GM23338 (cell line): ENCODE results near the gene ZFC3H1. TPM values are rescaled to one million over a fixed set of nuclear protein-coding genes. Genes with fewer than 3 reads are reported as not detected.

Source experiments
- ATAC-seq: fragments of 200-7000 bp; cut with Tn5 transposase; 3 replicates; pipeline ENCODE4 v1.9.1; 2020
- DNase-seq: peaks from one replicate; pipeline ENCODE4 v3.0.0-alpha.2; 2015; ENCODE audit warnings: low spot score
- H2AFZ ChIP-seq: fragments of 200-600 bp; sonication (generic); 2 replicates; pipeline ENCODE4 v1.8.0; 2016; ENCODE audit warnings: antibody characterized with exemption, mild to moderate bottlenecking, moderate library complexity
- H3F3A ChIP-seq: fragments of 200-600 bp; sonication (generic); replicated peaks from 2 replicates; pipeline ENCODE4 v1.8.0; 2017; ENCODE audit warnings: antibody characterized with exemption, mixed run types, low read depth
- H3K27ac ChIP-seq: fragments of 200-600 bp; sonication (generic); 2 replicates; pipeline ENCODE4 v1.6.1; 2016; ENCODE audit warnings: low read depth
- H3K27me3 ChIP-seq: fragments of 200-600 bp; sonication (generic); 2 replicates; pipeline ENCODE4 v1.8.0; 2016; ENCODE audit warnings: mild to moderate bottlenecking, mixed run types, moderate library complexity; ENCODE audit not compliant: insufficient read depth
- H3K36me3 ChIP-seq: fragments of 200-600 bp; sonication (generic); 2 replicates; pipeline ENCODE4 v1.8.0; 2016; ENCODE audit warnings: mild to moderate bottlenecking; ENCODE audit not compliant: insufficient read depth
- H3K4me1 ChIP-seq: fragments of 200-600 bp; sonication (generic); 2 replicates; pipeline ENCODE4 v1.8.0; 2016; ENCODE audit warnings: mild to moderate bottlenecking, moderate library complexity; ENCODE audit not compliant: insufficient read depth
- H3K4me2 ChIP-seq: fragments of 200-600 bp; sonication (generic); 2 replicates; pipeline ENCODE4 v1.7.1; 2017; ENCODE audit warnings: mixed run types
- H3K4me3 ChIP-seq: fragments of 200-600 bp; sonication (generic); 2 replicates; pipeline ENCODE4 v1.6.1; 2016; ENCODE audit warnings: mixed run types
- H3K79me2 ChIP-seq: fragments of 200-600 bp; sonication (generic); replicated peaks from 2 replicates; pipeline ENCODE4 v1.8.0; 2017; ENCODE audit warnings: mild to moderate bottlenecking; ENCODE audit not compliant: insufficient read depth
- H3K9me2 ChIP-seq: fragments of 200-600 bp; sonication (generic); 2 replicates; pipeline ENCODE4 v1.8.0; 2017; ENCODE audit not compliant: insufficient read depth
- H4K20me1 ChIP-seq: fragments of 200-600 bp; sonication (generic); replicated peaks from 2 replicates; pipeline ENCODE4 v1.8.0; 2017; ENCODE audit warnings: mild to moderate bottlenecking; ENCODE audit not compliant: insufficient read depth
- H3K27ac Mint-ChIP-seq: 2 replicates; pipeline ENCODE4 v1.8.0; 2020; ENCODE audit warnings: inconsistent platforms, mild to moderate bottlenecking, moderate library complexity, mixed read lengths
- H3K27me3 Mint-ChIP-seq: 3 replicates; pipeline ENCODE4 v1.8.0; 2022; ENCODE audit warnings: low read depth, mild to moderate bottlenecking, moderate library complexity, mixed read lengths, inconsistent platforms; ENCODE audit not compliant: insufficient read depth, poor library complexity
- H3K36me3 Mint-ChIP-seq: 3 replicates; pipeline ENCODE4 v1.8.0; 2021; ENCODE audit warnings: low read depth, mild to moderate bottlenecking, inconsistent platforms, moderate library complexity, mixed read lengths
- H3K4me1 Mint-ChIP-seq: 3 replicates; pipeline ENCODE4 v1.8.0; 2020; ENCODE audit warnings: mild to moderate bottlenecking, inconsistent platforms, mixed read lengths
- H3K4me3 Mint-ChIP-seq: 3 replicates; pipeline ENCODE4 v1.8.0; 2021; ENCODE audit warnings: moderate library complexity, mild to moderate bottlenecking, inconsistent platforms, mixed read lengths
- H3K9me3 Mint-ChIP-seq: 3 replicates; pipeline ENCODE4 v1.8.0; 2020; ENCODE audit warnings: moderate library complexity, mild to moderate bottlenecking, inconsistent platforms, mixed read lengths
- CREB1 ChIP-seq: fragments of 250-450 bp; sonication (Bioruptor Pico); IDR thresholded peaks from 2 replicates; pipeline ENCODE4 v1.5.0; 2020; ENCODE audit warnings: low read depth, mild to moderate bottlenecking, moderate library complexity
- ETS1 ChIP-seq: IDR thresholded peaks from 2 replicates; pipeline ENCODE4 v1.6.1; 2016; ENCODE audit warnings: antibody characterized with exemption
- EZH2 ChIP-seq: fragments of 200-600 bp; sonication (generic); IDR thresholded peaks from one replicate; pipeline ENCODE4 v1.8.0; 2017; ENCODE audit warnings: antibody characterized with exemption, mild to moderate bottlenecking, low read depth; ENCODE audit not compliant: unreplicated experiment
- EZH2phosphoT487 ChIP-seq: fragments of 200-600 bp; sonication (generic); IDR thresholded peaks from one replicate; pipeline ENCODE4 v1.8.1; 2018; ENCODE audit warnings: antibody characterized with exemption; ENCODE audit not compliant: unreplicated experiment
- JUNB ChIP-seq: IDR thresholded peaks from one replicate; pipeline ENCODE4 v1.6.1; 2016; ENCODE audit warnings: antibody characterized with exemption; ENCODE audit not compliant: unreplicated experiment
- NANOG ChIP-seq: IDR thresholded peaks from 2 replicates; pipeline ENCODE4 v1.6.1; 2016; ENCODE audit warnings: antibody characterized with exemption, borderline replicate concordance
- POLR2AphosphoS5 ChIP-seq: IDR thresholded peaks from 2 replicates; pipeline ENCODE4 v1.6.1; 2016; ENCODE audit warnings: antibody characterized with exemption, low read depth
- REST ChIP-seq: IDR thresholded peaks from one replicate; pipeline ENCODE4 v1.6.1; 2018; ENCODE audit warnings: antibody characterized with exemption; ENCODE audit not compliant: unreplicated experiment
- STAT1 ChIP-seq: IDR thresholded peaks from one replicate; pipeline ENCODE4 v1.6.1; 2016; ENCODE audit warnings: antibody characterized with exemption; ENCODE audit not compliant: unreplicated experiment
- ZNF114 ChIP-seq: fragments of 250-450 bp; sonication (Bioruptor Pico); IDR thresholded peaks from 2 replicates; pipeline ENCODE4 v1.5.0; 2020; ENCODE audit warnings: mild to moderate bottlenecking, moderate library complexity
- ZNF331 ChIP-seq: fragments of 250-450 bp; sonication (Bioruptor Pico); IDR thresholded peaks from 2 replicates; pipeline ENCODE4 v1.5.0; 2020; ENCODE audit warnings: low read depth, mild to moderate bottlenecking, moderate library complexity
- ZNF462 ChIP-seq: fragments of 250-450 bp; sonication (Bioruptor Pico); IDR thresholded peaks from 2 replicates; pipeline ENCODE4 v1.5.0; 2020; ENCODE audit warnings: mild to moderate bottlenecking, moderate library complexity
- polyA plus RNA-seq: library from polyadenylated mRNA; unstranded; fragments of >200 nt; fragmentation: Nextera tagmentation; extraction: Ambion mirVana; gene quantifications from 2 replicates; pipeline ENCODE4 v1.2.1, GENCODE V29; 2016
- total RNA-seq: library from RNA; depleted of rRNA; stranded (reverse); fragments of >200 nt; shearing (Covaris generic); gene quantifications from 2 replicates; pipeline ENCODE4 v1.2.3, GENCODE V29; 2014
- TF ChIP-seq, protein P1 (sequence below), 2 experiments: fragments of 200-600 bp in 1 of 2; sonication (generic) in 1 of 2; conservative IDR thresholded peaks; 2 replicates each; pipeline versions ENCODE4 v1.5.1 to v1.6.1; 2016 to 2017; ENCODE audit warnings: antibody characterized with exemption in 2 of 2, low read depth in 2 of 2, mild to moderate bottlenecking in 2 of 2, moderate library complexity in 1 of 2

ZFC3H1 gene
- total and polyA plus RNA-seq, 2 experiments from 2014 or later, result 30.3 to 46.2 TPM

- Mint-ChIP-seq H3K27ac (no peak overlapping the region), H3K4me3 (no peak overlapping the region), H3K36me3 (no peaks in the 10 kb centered on the region), H3K4me1 (peaks cover 7% of the 10 kb centered on the region), H3K9me3 (peaks cover 6% of the 10 kb centered on the region; the same call in 1 of the 3 replicates), H3K27me3 (no peaks in the 10 kb centered on the region)
- H3K79me2 ChIP-seq, result no peaks in the 10 kb centered on the region
- DNase-seq (no peak), ATAC-seq (no peak)
- H3K4me2 ChIP-seq, result no peak overlapping the region
- TF ChIP-seq ETS1 (no peak), STAT1 (no peak), CREB1 (CRISPR knock-in tag) (no peak), EZH2phosphoT487 (no peak), NANOG (no peak), EZH2 (no peak), ZNF114 (CRISPR knock-in tag) (no peak), POLR2AphosphoS5 (no peak), ZNF462 (no peak), JUNB (no peak), REST (no peak), ZNF331 (CRISPR knock-in tag) (no peak)
- TF ChIP-seq, protein P1, sequence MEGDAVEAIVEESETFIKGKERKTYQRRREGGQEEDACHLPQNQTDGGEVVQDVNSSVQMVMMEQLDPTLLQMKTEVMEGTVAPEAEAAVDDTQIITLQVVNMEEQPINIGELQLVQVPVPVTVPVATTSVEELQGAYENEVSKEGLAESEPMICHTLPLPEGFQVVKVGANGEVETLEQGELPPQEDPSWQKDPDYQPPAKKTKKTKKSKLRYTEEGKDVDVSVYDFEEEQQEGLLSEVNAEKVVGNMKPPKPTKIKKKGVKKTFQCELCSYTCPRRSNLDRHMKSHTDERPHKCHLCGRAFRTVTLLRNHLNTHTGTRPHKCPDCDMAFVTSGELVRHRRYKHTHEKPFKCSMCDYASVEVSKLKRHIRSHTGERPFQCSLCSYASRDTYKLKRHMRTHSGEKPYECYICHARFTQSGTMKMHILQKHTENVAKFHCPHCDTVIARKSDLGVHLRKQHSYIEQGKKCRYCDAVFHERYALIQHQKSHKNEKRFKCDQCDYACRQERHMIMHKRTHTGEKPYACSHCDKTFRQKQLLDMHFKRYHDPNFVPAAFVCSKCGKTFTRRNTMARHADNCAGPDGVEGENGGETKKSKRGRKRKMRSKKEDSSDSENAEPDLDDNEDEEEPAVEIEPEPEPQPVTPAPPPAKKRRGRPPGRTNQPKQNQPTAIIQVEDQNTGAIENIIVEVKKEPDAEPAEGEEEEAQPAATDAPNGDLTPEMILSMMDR (conservative IDR thresholded peaks at IDR 0.05; ENCODE audit: low read depth in 2 of 2), result no peak
- no peaks in the 10 kb centered on the region for H3K36me3 ChIP-seq
- no peaks in the 10 kb centered on the region for H4K20me1 ChIP-seq
- no peak overlapping the region for H2AFZ ChIP-seq
- no peaks in the 10 kb centered on the region for H3K4me1 ChIP-seq
- H3K4me3 ChIP-seq, result no peak overlapping the region
- no peaks in the 10 kb centered on the region for H3F3A ChIP-seq
- no peak overlapping the region for H3K27ac ChIP-seq
- H3K9me2 ChIP-seq, result peaks cover 20% of the 10 kb centered on the region; the same call in 1 of the 2 replicates
- H3K27me3 ChIP-seq, result no peaks in the 10 kb centered on the region
Observed at GRCh38 chr12:71587012-71587411, 76.6 kb downstream of the ZFC3H1 start.
